G401.6 (cell line): ENCODE measurements around the gene ADAMTS15.

Source experiments
- FAIRE-seq: peaks from 2 replicates; lab custom pipeline; 2012; peaks lifted over from hg19 to GRCh38; lab: Jason Lieb, UNC

ADAMTS15 gene

DNA sequence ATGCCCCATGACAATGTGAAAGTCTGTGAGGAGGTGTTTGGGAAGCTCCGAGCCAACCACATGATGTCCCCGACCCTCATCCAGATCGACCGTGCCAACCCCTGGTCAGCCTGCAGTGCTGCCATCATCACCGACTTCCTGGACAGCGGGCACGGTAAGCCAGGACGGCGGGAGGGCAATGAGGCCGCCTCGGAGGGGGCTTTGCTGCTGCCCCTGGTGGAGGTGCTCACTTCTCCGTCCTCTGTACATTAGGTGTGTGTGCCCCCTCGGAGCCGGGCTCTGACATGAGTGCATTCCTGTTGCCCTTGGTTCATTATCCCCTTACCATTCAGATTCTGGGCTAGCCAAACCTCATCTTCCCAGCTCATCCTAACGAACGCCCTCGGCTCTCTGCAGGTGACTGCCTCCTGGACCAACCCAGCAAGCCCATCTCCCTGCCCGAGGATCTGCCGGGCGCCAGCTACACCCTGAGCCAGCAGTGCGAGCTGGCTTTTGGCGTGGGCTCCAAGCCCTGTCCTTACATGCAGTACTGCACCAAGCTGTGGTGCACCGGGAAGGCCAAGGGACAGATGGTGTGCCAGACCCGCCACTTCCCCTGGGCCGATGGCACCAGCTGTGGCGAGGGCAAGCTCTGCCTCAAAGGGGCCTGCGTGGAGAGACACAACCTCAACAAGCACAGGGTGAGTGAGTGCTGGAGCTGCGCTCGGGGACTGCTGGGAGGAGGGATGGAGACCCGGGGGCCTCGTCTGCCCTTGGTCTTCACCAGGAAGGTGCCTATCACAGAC is 13.8 kb downstream of the ADAMTS15 start:
- FAIRE-seq: no peak

DNA sequence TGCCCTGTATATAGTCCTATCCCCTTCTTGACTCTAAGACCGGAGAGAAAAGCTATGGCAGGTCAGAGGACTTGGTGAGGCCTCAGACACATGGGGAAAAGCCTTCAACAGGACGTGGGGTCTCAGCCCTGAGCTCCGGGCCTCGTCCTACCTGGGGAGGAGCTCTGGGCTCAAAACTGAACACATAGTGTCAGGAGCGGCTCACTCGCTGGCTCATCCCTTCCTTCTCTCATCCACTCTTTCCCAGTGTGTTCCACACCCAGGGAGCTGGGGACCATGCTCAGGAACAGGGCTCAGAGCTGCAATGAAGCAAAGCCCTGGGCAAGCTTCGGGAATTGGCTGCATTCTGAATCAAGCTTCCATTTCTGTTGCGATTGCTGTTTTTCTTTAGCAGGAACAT is 14.5 kb downstream of the ADAMTS15 start:
- FAIRE-seq: no peak

DNA sequence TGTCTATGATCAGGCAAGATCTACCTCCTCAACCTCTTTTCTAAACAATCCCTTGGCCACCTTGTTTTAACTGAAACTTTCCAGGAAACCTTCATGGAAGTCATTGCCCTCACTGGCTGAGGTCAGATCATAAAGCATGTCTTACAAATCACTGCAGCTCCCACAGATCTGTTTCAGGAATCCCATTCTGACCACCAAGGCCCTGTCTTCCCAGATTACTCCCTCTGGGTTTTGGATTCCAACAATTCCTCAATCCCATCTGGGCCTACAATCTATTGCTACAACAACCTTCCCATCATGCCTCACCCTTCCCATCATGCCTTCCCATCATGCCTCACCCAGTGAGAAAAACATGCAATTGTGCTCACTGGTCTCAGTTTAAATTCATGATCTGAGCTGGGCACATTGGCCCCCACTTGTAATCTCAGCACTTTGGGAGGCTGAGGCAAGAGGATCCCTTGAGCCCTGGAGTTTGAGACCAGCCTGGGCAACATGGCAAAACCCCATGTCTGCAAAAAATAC is 15.9 kb downstream of the ADAMTS15 start:
- FAIRE-seq: no peak

GRCh38 chr11:130465263-130465662 is 16.8 kb downstream of the ADAMTS15 start:
- no peak for FAIRE-seq

DNA sequence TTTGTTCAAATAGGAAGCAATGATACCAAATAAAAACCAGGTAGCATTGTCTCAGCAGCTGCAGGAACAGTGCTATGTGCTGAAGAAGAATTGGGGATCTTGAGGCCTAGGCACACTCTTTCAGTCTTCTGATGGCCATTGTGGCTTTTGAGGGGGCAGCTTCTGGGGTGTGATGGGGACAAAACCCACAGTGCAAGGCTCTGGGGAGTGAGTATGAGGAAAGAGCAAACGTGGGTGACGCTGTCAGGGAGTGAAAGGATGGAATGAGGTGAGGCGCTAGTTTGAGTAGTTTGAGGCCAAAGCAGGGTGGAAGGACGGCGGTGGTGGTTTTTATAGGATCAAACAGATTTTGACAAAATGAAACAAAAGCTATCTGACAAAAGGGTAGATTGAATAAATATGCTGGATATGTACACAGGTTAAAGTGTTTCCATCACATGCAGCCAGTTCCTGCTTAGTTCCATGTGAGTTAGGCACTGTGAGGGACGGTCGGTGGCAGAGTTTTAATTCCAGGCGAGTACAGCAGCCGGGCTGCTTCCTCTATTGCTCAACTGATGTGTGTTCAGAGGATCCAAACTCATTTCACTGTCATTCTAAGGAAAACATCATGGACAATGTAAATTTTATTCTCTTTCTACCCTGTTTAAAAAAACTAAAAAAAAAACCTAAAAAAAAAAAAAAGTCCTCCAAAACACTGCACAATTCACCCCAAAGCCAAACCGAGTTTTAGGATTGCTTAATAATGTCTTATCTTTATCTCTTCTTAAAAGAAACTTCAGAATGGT is 18.9 kb downstream of the ADAMTS15 start:
- no peak for FAIRE-seq

DNA sequence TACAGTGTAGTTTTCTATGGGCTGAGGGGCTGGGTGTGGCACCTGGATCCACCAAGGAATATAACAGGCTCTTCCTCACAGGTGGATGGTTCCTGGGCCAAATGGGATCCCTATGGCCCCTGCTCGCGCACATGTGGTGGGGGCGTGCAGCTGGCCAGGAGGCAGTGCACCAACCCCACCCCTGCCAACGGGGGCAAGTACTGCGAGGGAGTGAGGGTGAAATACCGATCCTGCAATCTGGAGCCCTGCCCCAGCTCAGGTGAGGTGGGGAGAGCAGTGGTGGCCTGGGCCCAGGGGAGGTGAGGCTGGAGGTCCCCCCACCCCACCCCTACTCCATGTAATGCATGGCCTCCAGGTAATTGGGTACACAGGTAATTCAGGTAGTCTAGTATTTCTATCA is 20.7 kb downstream of the ADAMTS15 start:
- no peak for FAIRE-seq

GRCh38 chr11:130470832-130471706 is 22.6 kb downstream of the ADAMTS15 start:
- FAIRE-seq: no peak

- FAIRE-seq: no peak
Observed at GRCh38 chr11:130471731-130472433, 23.4 kb downstream of the ADAMTS15 start.

DNA sequence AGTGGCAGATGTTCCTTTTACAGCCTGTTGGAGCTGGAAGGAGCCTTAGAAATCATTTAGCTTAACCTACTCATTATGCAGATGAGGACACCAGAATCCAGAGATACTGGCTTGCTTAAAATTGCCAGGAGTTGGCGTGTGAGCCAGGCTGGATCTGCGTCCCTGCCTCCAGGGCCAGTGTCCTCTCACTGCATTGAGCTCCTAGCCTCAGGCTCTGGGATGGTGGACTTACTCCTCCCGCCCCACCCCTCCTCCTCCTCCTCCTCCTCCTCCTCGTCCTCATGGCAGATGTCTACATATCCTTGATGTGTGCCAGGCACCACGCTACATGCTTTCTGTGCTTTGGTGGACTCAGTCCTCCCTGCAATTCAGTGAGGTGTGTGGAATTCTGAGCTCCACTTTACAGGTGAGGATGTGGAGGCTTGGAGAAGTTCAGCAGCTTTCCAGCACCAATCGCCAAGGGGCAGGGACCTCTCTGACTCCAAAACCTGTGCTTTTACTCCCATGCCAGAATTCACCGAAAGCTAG is 24.1 kb downstream of the ADAMTS15 start:
- no peak for FAIRE-seq

- FAIRE-seq: no peak
Observed at GRCh38 chr11:130473056-130473794, 24.8 kb downstream of the ADAMTS15 start.

GRCh38 chr11:130473795-130474377 is 25.4 kb downstream of the ADAMTS15 start:
- no peak for FAIRE-seq

DNA sequence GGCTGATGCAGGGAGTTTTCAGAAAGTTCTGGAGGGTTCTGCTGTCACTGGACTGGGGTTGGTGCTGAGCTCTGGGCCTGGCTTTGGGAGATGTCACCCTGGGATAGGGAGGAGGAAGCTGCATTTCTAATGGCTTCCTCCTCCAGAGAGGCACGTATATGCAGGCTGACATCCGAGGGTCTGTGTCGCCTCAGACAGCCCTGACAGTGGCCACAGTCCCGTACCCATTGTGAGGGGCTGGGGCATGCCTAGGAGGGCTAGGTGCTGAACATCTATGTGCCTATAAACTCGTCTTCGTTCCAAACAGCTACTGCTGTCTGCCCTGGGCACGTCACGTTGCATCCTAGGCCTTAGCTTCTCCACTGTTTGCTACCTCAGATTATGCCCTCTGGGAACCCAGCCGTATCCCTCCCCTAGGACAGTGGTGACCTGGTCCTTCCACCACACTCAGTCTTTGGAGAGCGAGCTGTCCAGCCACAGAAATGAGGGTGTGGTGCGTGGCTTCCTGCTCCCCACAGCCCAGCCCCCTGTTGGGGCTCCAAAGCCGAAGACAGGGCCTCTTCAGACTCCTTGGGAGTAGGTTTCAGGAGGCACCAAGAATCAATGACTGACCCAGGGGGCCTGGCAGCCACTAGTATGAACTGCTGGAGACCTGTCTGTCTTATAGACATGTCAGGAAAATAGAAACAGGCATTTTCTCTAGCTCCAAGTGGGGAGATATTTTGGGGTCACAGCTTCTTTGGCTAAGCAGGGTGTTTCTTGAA is 26.4 kb downstream of the ADAMTS15 start:
- no peak for FAIRE-seq

- no peak for FAIRE-seq
Observed at GRCh38 chr11:130475426-130476053, 27.1 kb downstream of the ADAMTS15 start.

- no peak for FAIRE-seq
Observed at GRCh38 chr11:130476200-130476921, 27.9 kb downstream of the ADAMTS15 start.

DNA sequence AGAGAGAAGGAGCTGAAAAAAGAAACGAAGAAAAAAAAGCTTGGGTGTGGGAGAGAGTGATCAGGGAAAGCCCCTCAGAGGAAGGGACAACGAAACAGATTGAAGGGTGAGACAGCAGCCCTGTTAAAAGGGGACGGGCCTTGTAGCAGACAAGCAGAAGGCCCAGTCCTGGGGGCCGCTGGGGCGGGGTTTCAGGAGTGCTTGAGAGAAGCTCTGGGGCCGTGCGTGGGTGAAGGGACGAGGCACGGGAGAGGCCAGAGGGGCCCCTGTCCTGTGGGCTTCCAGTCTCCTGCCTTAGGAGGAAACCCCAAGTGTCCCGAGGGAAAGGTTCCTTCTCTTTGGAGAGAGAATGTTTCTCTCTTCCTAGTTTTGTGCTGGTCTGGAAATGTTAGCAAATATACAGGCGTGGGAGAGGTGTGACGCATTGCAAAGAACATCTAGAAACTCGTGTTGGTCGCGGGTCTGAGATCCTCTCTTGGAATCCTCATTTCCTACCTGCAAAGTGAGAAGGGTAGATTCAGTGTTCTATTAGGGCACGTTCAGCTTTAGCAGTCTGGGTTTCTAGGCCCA is 28.6 kb downstream of the ADAMTS15 start:
- FAIRE-seq: no peak

GRCh38 chr11:130477586-130478203 is 29.2 kb downstream of the ADAMTS15 start:
- no peak for FAIRE-seq

DNA sequence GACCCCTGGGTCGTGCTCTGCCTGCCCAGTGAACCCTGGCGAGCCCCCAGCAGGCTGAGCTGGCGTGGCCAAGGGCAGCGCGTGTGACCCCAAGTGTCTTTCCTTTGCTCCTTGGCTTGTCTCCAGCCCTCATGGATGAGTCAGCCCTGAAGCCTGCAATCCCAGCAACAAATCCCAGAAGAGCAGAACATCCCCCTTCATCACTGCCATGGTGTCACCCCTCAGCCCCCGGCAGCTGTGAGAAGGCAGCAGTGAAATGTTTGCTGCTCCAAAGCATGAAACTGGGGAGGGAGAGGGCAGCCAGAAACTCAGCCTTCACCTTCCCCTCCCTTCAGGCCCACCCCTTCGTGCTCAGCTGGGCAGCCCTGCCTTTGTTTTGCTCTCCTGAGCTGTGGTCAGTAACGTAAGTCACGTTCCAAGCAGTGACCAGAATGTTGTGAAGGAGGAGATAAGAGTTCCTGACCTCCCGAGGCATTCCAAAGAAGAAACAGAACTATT is 29.8 kb downstream of the ADAMTS15 start:
- FAIRE-seq: no peak
